ENCODE measurements around the gene LONP2. TPM values are rescaled to one million over a fixed set of nuclear protein-coding genes. Genes with fewer than 3 reads are reported as not detected.

The LONP2 gene
- total and polyA plus RNA-seq, 2 of the 13 experiments (the other 11 are each of a cell fraction or from before 2014, with no cell fraction given) = 39.2 to 63.3 TPM

DNA sequence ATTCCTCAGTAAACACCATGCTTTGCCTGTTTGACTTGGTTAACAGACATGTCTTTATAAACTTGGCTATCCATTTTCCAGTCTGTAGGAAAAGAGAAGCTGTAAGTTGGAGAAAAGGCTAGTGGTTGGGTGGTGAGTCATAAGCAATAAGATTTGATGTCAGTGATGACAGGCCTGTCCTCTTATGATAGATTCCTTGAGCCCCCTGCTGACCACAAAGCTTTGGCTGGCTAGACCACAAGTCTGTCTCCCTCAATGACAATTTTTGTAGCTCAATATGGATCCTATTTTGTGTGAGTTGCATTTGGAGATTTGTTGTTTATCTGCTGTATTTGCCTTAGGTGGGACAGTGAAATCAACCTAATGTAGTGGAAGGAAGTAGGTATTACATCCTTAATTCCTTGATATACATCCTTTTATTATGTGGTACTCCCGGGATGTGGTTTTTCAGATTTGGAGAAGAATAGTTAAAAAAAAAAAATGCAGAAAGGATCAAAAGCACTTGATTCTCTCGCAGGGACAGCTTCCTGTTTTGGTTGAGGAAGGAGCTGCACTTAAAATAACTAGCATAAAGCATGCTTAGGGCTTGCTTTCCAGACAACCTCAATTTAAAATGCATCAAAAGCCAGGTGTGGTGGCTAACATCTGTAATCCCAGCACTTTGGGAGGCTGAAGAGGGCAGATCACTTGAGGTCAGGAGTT lies 73.7 kb downstream of the LONP2 start:
- Histone ChIP-seq H3K4me1 (ENCODE audit: insufficient read depth, low read length) (no peaks in the 10 kb centered on the region), H3K9me3 (ENCODE audit: low read length) (no peaks in the 10 kb centered on the region), H3K79me2 (ENCODE audit: insufficient read depth, low read length) (no peaks in the 10 kb centered on the region), H2AFZ (ENCODE audit: low read length) (no peak overlapping the region), H3K9ac (ENCODE audit: insufficient read depth, low read depth, low read length) (no peak overlapping the region), H4K20me1 (ENCODE audit: insufficient read depth, low read length) (no peaks in the 10 kb centered on the region), H3K27me3 (ENCODE audit: control insufficient read depth in 1 of 2, insufficient read depth in 2 of 2, low read length in 2 of 2) (no peaks in the 10 kb centered on the region), H3K27ac (ENCODE audit: extremely low read length, insufficient read depth, low read length) (no peak overlapping the region), H3K4me2 (ENCODE audit: low read depth, low read length) (no peak overlapping the region), H3K4me3 (replicated peaks in 1 of 3; ENCODE audit: insufficient read depth in 1 of 3, low read depth in 2 of 3, low read length in 3 of 3) (no peak overlapping the region), H3K36me3 (replicated peaks in 1 of 2; ENCODE audit: control insufficient read depth in 1 of 2, insufficient read depth in 2 of 2, low read length in 2 of 2) (peaks cover 3 to 21% of the 10 kb centered on the region in 2 experiments; a peak in 4 of 5 replicates)
- DNase-seq (ENCODE audit: low spot score) = no peak
- WGBS (ENCODE audit: low lambda C conversion rate) = 97% methylated on average over 2 of the region's 2 CpGs
- in situ Hi-C loops (cut with HindIII; ENCODE audit: extremely low pct_ligation_motif_present, low pct_unique_long_range_greater_than_20kb) (no loop called here), intact Hi-C loops (cut with micrococcal nuclease; ENCODE audit: unreplicated experiment) (no loop called here)
- CTCF ChIA-PET (ENCODE audit: low intra/inter-chr PET ratio, low total read pairs) = no interaction called here
- FAIRE-seq = no peak
- no TSS peak for BruUV-seq (replicated peaks)
- ATAC-seq = no peak
- POLR2A ChIA-PET = no interaction called here
- TF ChIP-seq HMG20B (CRISPR knock-in tag; conservative IDR thresholded peaks at IDR 0.05) (no peak), EHMT2 (IDR thresholded peaks at IDR 0.05; ENCODE audit: borderline replicate concordance, low read depth, low read length) (no peak), STAG1 (CRISPR knock-in tag; IDR thresholded peaks at IDR 0.05) (0 out of 2 replicates have a peak, but pooled peaks have one; percentile 4), ZNF713 (CRISPR knock-in tag; IDR thresholded peaks at IDR 0.05) (no peak)

DNA sequence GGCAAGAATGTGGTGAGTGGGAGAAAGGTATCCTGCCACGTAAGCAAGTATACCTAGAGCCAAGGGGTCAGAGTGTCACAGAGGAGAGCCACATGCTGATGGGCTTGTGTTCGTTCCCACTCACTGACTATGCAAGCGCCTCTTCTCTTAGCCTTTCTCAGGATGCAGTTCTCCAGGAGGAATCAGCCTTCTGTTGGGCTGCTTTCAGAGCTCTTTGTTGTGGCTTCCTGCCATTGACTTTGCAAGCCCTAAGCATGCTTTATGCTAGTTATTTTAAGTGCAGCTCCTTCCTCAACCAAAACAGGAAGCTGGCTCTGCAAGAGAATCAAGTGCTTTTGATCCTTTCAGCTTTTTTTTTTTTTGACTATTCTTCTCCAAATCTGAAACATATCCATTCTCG lies 74.5 kb downstream of the LONP2 start:
- no peaks in the 10 kb centered on the region for H4K20me1 ChIP-seq (ENCODE audit: insufficient read depth, low read length)
- no peaks in the 10 kb centered on the region for H3K79me2 ChIP-seq (ENCODE audit: insufficient read depth, low read length)
- intact Hi-C loops (cut with micrococcal nuclease; ENCODE audit: unreplicated experiment) = no loop called here
- no TSS peak for BruUV-seq (replicated peaks)
- no peak overlapping the region for H3K4me2 ChIP-seq (ENCODE audit: low read depth, low read length)
- H3K27me3 ChIP-seq (ENCODE audit: control insufficient read depth in 1 of 2, insufficient read depth in 2 of 2, low read length in 2 of 2) = no peaks in the 10 kb centered on the region
- FAIRE-seq (no peak), DNase-seq (ENCODE audit: low spot score) (no peak), ATAC-seq (no peak)
- WGBS (ENCODE audit: low lambda C conversion rate) = 99% methylated on average over 4 of the region's 4 CpGs
- H3K4me3 ChIP-seq (replicated peaks in 1 of 3; ENCODE audit: insufficient read depth in 1 of 3, low read depth in 2 of 3, low read length in 3 of 3) = no peak overlapping the region
- H3K27ac ChIP-seq (ENCODE audit: extremely low read length, insufficient read depth, low read length) = no peak overlapping the region
- H3K9ac ChIP-seq (ENCODE audit: insufficient read depth, low read depth, low read length) = no peak overlapping the region
- no peaks in the 10 kb centered on the region for H3K4me1 ChIP-seq (ENCODE audit: insufficient read depth, low read length)
- no peaks in the 10 kb centered on the region for H3K9me3 ChIP-seq (ENCODE audit: low read length)
- H3K36me3 ChIP-seq (replicated peaks in 1 of 2; ENCODE audit: control insufficient read depth in 1 of 2, insufficient read depth in 2 of 2, low read length in 2 of 2) = peaks cover 3 to 26% of the 10 kb centered on the region in 2 experiments; a peak in 4 of 5 replicates
- CTCF ChIA-PET (ENCODE audit: low intra/inter-chr PET ratio, low total read pairs) = no interaction called here
- H2AFZ ChIP-seq (ENCODE audit: low read length) = no peak overlapping the region
- POLR2A ChIA-PET = no interaction called here
- in situ Hi-C loops (cut with HindIII; ENCODE audit: extremely low pct_ligation_motif_present, low pct_unique_long_range_greater_than_20kb) = no loop called here
- TF ChIP-seq ZNF773 (CRISPR knock-in tag; IDR thresholded peaks at IDR 0.05; ENCODE audit: borderline replicate concordance) = no peak
